Loucy (cell line): Measurements from ENCODE around the gene TPSB2.

Source experiments
- CTCF ChIP-seq: fragments of 200-600 bp; sonication (generic); conservative IDR thresholded peaks from 2 replicates; pipeline ENCODE4 v1.5.1; 2014; ENCODE audit warnings: mild to moderate bottlenecking, antibody characterized with exemption, low read length
- EZH2phosphoT487 ChIP-seq: fragments of 200-600 bp; IDR thresholded peaks from 2 replicates; pipeline ENCODE4 v1.6.1; 2018; ENCODE audit warnings: antibody characterized with exemption, mild to moderate bottlenecking, moderate library complexity, borderline replicate concordance

- TF ChIP-seq CTCF (no peak), EZH2phosphoT487 (no peak)
These were observed 13.7 kb downstream of the TPSB2 start for GRCh38 chr16:1216296-1216619.
